GM20000 (cell line): ENCODE results near the gene PRRG1.
"Not testable (repeated sequence)": the region's sequence is repeated elsewhere in the genome, so short reads cannot be mapped to it uniquely, and the experiment has no call there.

Experiments
- DNase-seq: peaks from one replicate; pipeline ENCODE4 v3.0.0; 2012; ENCODE audit warnings: low spot score
- CTCF ChIP-seq: IDR thresholded peaks from 2 replicates; pipeline ENCODE4 v1.5.1; 2012; ENCODE audit warnings: mild to moderate bottlenecking, control low read depth; ENCODE audit errors: extremely low read depth, missing control alignments

PRRG1 gene

GRCh38 chrX:37349221-37350033, at the start of gene PRRG1:
PRRG1 (plus strand) TSS chrX:37349364; CDS start chrX:37406250, 56,886 bp downstream.
- no peak for DNase-seq
- TF ChIP-seq CTCF, result no peak

DNA sequence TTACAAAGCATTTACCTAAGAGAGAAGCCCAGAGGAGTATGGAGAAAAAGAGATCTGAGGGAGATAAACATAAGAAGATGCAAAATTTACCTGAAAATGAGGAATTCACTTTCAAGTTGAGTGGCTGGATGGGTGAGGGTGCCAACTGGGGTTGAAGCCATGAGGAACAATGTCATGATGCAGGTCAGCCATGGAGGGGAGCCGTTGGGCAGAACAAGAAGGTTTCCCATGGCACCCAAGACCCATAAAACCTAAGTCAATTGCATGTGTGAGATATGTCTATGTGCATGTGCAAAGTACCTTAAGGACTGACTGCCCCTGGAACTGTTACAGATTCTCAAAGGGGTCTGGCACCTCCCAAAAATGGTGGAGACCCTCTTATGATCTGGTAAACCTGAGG, 46.6 kb upstream of the PRRG1 start:
- DNase-seq, result no peak
- no peak for TF ChIP-seq CTCF

- not testable (repeated sequence) for DNase-seq
These were observed 43.9 kb upstream of the PRRG1 start for GRCh38 chrX:37305238-37305637.

GRCh38 chrX:37314531-37314930, 34.6 kb upstream of the PRRG1 start:
- DNase-seq, result no peak
- TF ChIP-seq CTCF, result no peak

DNA sequence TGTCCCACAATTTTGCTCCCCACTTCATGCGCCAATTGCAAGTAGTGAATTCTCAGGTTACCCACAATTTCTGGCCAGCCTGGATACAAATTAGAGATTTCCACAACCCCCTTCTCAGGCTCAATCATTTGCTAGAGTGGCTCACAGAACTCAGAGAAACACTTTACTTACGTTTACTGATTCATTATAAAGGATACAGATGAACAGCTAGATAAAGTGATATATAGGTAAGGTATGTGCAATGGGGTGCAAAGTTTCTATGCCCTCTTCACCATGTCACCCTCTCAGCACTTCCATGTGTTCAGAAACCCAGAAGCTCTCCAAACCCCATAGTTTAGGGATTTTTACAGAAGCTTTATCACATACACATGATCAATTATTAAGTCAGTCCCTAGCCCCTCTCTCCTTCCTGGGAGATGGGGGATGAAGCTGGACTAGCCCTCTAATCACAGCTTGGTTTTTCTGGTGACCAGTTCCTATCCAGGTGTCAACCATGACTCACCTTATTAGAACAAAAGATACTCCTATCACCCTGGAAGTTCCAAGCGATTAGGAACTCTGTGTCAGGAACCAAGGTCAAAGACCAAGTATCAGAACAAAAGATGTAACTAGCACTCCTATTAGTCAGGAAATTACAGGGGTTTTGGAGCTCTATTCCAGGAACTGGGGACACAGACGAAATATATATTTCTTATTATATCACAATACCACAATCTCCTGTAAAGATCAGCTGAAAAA, 33.5 kb upstream of the PRRG1 start:
- DNase-seq, result no peak
- TF ChIP-seq CTCF, result no peak

- no peak for DNase-seq
- TF ChIP-seq CTCF, result no peak
These were observed 28.5 kb upstream of the PRRG1 start for GRCh38 chrX:37320541-37321203.

DNA sequence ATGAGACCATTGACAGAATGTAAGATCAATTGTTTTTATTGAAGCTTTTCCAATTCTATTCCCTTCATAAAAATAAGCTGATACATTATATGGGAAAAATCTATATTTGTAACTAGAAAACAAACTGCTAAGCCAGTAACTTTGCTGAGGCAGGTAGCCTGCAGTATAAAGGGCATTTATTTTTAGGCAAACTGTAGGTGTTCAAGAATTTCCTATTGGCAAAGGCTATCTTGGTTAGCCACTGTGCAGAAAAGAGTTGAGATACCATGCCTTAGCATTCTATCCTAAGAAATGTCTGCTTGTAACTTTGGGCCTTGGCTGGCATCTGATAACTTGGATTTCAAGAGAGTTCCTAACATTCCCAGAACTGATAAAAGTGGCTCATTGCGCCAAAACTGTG, 18.5 kb upstream of the PRRG1 start:
- DNase-seq, result no peak
- TF ChIP-seq CTCF, result no peak
